SK-N-MC (cell line): ENCODE measurements around the gene MOCS2.

ENCODE experiments used
- EZH2 ChIP-seq: fragments of 200-600 bp; sonication (generic); IDR thresholded peaks from one replicate; pipeline ENCODE4 v1.6.1; 2017; ENCODE audit warnings: antibody characterized with exemption
- POLR2AphosphoS5 ChIP-seq: IDR thresholded peaks from 2 replicates; pipeline ENCODE4 v1.6.1; 2012; ENCODE audit warnings: mild to moderate bottlenecking, low read depth, low read length, borderline replicate concordance

GRCh38 chr5:53066088-53066487 is 43.5 kb downstream of the MOCS2 start:
- TF ChIP-seq EZH2 (no peak), POLR2AphosphoS5 (no peak)
